NOMO-1 (cell line): ENCODE measurements around the gene CEACAM19.
A peak's percentile ranks its signal among the peaks of the same experiment; 100 is the strongest.
"Not testable (repeated sequence)": the region's sequence is repeated elsewhere in the genome, so short reads cannot be mapped to it uniquely, and the experiment has no call there.

Experiments
- DNase-seq, 2 experiments: peaks; one replicate each; lab custom pipeline; 2025; ENCODE audit not compliant: unreplicated experiment in 2 of 2; lab: John Stamatoyannopoulos, UW

CEACAM19 gene

GRCh38 chr19:44671400-44671799, at the start of gene CEACAM19:
Gene CEACAM19 (plus strand): TSS chr19:44671482. CDS start chr19:44671932, 450 bp downstream.
- DNase-seq, result no peak

DNA sequence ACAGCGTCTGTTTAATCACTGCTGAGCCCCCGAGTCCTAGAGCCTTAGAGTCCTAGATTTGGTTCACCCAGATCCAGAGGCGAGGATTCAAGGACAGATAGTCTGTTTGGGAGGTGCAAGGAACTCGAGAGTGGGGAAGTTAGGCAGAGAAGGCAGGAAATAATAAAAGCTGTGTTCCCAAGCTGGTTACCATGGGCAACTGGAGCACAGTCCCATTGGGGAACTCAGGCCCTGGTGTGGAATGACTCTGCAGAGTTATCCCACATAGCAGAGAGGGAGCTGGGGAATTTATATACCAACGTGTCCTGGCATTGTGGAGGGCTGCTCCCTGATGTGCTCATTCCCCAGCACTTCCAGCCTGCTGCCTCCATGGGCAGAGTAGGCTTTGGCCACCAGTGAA, 48.2 kb upstream of the CEACAM19 start:
- DNase-seq, result no peak

GRCh38 chr19:44623626-44624025, 47.7 kb upstream of the CEACAM19 start:
- no peak for DNase-seq

GRCh38 chr19:44624840-44625354, 46.4 kb upstream of the CEACAM19 start:
- DNase-seq, result no peak

GRCh38 chr19:44625637-44626036, 45.6 kb upstream of the CEACAM19 start:
- not testable (repeated sequence) for DNase-seq

DNA sequence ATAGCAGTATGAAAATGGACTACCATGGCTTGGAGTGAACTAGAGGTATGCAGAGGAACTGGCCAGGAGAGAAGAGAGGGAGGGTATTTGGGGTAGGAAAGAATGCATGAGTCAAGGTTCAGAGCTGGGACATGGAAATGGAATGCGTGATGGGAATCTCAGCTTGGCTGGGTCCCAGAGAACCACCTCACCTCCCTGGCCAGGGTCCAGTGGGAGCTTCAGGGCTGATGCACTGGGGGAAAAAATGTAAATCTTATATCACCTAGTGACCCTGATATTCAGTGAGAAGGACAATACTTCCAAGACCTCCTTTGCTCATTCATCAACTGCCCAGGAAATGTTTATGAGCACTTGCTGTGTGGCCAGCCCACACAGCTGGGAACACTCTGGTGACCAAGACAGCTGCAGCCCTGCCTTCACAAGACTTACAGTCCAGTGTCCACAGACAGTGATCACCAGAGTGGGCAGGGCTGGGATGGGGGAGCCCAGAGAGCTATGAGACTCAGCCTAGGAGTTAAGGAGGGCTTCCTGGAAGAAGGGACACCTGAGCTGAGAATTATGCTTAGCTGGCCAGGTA, 45.1 kb upstream of the CEACAM19 start:
- no peak for DNase-seq

DNA sequence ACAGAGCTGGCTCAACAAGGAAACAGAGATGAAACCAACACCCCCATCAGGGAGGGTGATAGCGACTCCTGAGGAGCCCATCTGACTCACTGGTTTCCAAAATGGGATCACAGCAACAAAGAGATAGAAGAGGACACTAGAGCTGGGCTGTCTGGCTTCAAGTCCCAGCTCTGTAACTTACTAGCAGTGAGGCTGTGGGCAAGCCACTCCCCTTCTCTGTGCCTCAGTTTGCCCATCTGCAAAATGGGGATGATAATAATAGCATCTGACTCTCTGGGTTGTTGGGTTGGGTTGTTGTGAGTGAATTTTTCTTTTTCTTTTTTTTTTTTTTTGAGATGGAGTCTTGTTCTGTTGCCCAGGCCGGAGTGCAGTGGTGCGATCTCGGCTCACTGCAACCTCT, 43.7 kb upstream of the CEACAM19 start:
- DNase-seq, result no peak

GRCh38 chr19:44628793-44629192, 42.5 kb upstream of the CEACAM19 start:
- no peak for DNase-seq

GRCh38 chr19:44631611-44632010, 39.7 kb upstream of the CEACAM19 start:
- not testable (repeated sequence) for DNase-seq

- not testable (repeated sequence) for DNase-seq
Observed at GRCh38 chr19:44634058-44634457, 37.2 kb upstream of the CEACAM19 start.

DNA sequence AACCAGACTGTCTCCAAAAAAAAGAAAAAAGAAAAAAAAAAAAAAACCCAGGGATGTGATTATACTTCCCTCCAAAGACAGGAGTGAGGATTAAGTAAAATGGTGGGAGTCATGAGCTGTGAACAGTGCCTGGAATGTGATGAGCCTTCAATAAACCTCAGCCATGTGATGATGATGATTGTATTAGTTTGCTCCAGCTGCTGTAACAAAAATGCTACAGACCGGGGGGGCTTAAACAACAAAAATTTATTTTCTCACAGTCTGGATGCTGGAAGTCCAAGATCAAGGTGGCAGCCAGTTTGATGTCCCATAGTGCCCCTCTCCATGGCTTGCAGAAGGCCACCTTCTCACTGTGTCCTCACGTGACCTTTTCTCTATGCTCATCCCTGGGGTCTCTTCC, 36.5 kb upstream of the CEACAM19 start:
- DNase-seq, result no peak

DNA sequence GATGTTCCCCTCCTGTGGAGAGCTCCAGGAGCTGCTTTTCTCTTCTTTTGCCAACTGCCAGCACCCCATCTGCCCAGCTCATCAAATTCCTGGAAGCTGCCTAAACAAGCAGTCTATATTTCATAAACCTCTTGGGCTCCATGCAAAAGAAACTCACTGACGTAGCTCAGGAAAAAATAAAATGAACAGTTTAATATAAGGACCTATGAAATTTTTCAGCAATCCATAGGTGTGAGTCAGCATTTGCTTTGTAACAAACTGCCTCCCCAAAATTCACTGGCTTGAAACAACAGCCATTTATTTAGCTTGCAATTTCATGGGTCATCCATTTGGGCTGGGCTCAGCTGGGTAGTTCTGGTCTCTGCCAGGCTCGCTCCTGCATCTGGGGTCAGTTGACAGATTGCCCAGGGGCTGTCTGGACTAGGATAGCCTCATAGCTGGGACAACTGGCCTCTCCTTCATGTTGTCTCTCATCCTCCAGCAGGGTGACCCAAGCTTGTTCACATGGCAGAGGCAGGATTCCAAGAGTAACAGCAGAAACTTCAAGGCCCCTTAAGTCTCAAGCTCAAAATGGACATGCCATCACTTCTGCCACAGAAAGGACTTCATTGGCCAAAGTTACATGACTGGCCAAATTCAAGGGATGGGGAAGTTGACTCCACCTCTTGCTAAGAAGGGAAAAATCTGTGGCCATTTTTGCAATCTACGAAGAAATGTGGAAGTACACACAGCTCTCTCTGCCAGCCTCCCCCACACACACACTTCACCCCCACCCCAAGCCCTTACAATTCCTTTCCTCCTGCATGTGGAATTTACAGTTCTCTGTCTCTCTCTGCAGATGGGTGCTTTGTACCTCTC, 35.5 kb upstream of the CEACAM19 start:
- DNase-seq, result peak; percentile 48 to 70

DNA sequence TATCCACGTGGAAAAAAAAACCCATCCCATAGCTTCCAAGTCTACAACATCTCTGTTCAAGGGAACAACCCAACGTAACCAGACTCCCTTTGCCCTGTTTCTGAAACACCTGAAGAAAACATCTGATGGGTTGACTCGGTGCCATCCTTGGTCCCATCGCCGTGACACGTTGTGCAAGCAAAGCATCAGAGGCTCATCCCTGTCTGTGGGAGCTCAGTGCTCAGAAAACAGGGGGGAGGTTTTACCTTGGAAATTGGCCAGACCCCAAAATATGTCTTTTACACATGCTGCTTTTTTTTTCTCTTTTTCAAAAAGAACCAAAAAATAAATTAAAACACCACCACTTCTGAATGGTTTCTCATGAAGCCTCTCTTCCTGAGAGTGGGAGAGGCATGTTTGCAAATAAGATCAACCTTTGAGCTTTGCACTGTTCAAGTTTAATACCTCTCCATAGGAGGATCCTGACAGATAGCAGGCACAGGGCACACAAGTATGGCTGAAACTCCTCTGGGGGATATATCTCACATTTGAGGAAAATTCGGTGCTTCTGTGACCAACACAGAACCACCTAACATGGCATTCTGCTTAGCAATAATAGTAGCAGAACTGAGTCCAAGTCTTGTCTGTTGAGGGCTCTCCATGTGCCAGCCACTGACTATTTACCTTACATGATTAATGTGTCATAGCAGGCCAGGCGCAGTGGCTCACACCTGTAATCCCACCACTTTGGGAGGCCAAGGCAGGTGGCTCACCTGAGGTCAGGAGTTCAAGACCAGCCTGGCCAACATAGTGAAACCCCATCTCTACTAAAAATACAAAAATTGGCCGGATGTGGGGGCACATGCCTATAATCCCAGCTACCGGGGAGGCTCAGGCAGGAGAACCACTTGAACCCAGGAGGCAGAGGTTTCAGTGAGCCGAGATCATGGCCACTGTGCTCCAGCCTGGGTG, 34.6 kb upstream of the CEACAM19 start:
- no peak for DNase-seq

DNA sequence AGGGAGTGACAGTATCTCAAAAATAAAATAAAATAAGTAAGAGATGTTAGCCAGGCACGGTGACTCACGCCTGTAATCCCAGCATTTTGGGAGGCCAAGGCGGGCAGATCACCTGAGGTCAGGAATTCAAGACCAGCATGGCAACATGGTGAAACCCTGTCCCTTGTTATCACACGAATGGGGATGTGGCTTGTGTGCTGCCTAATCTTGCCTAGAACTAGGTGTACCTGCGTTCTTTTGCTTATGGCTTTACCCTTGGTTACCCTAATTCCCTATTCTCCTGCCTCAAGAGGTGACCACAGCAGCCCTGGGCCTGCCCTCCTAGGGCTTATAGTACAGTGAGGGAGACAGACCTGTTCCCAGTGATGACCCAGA, 33.9 kb upstream of the CEACAM19 start:
- no peak for DNase-seq

DNA sequence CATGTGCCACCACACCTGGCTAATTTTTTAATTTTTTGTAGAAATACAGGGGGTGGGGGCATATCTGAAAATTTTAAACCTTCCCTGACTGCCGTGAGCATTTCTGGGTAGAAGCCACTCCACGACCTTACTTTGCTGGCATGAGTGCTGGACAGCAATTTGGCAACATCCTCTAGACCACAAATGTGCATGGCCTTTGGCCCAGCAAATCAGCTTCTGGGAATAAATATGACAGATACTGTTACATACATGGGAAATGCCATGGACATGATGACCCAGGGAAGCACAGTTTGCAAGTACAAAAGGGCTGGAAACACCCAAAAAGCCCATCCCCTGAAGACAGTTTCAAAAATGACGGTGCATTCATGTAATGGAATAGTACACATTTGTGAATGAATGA, 30.8 kb upstream of the CEACAM19 start:
- no peak for DNase-seq

GRCh38 chr19:44641501-44642265, 29.6 kb upstream of the CEACAM19 start:
- DNase-seq, result no peak

DNA sequence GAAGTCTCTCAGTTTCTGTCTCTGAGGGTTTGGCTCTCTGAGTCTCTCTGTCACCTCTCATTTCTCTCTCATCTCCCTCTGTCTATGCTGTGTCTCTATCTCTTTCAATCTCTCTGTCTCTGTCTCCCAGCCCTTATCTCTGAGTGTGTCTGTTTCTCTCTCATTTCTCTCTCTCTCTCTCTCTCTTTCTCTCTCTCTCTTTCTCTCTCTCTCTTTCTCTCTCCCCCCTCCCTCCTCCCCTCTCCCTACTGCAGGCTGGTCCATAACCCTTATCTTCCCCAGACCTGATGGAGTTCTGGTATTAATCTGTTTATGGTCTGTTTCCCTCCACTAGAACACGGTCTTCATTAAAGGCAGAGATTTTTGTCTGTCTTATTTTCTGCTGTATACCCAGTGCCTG, 28.9 kb upstream of the CEACAM19 start:
- DNase-seq, result no peak

DNA sequence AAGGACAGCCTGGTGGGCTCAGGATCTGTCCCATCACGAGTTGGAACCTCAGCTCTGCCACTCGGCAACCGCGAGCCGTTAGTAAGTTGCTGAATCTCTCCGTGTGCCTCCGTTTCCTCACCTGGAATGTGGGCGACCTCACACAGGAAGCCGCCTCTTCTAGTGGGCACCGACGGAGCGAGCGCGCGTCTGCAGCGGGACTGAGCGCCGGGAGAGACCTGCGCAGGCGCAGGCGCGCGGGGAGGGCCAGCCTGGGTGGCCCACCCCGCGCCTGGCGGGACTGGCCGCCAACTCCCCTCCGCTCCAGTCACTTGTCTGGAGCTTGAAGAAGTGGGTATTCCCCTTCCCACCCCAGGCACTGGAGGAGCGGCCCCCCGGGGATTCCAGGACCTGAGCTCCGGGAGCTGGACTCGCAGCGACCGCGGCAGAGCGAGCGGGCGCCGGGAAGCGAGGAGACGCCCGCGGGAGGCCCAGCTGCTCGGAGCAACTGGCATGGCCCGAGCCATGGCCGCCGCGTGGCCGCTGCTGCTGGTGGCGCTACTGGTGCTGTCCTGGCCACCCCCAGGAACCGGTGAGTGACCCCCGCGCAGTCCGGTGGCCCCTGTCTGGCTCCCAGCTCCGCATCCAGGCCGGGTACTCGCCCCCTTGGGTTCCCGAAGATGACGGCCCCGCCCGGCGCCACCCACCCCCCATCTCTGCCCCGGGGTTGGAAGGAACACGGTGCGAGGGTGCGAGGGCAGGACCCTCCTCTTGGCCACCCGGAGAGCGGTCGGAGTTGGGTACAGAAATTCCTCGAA, 27.5 kb upstream of the CEACAM19 start, which contains the start of gene PVR:
Gene PVR, plus strand, starts transcription at position 306 of the 797 bp plus-strand sequence. Its CDS starts 187 bp downstream, at position 493.
- peak in 1 of 2 experiments; percentile 24 for DNase-seq

GRCh38 chr19:44644402-44645016, 26.8 kb upstream of the CEACAM19 start:
- no peak for DNase-seq
